ENCODE measurements around the gene TRIM24.

The TRIM24 gene

DNA sequence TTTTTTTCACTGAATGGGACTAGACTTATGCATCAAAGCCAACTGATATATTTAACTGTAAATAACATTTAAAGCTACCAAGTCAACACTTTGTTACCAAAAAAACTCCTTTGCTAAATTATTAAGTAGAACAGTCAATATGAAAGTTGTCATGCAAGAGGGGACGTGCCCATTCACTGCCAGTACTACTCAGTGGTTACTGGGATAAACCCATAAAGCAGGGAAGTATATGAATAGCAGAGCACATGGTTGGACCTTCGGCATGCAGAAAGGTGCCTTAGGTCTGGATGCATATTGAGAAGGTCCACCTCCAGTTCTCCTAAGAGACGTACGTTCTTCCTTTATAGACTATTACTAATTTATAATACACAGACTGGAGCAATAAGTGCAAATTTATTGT, 121.0 kb downstream of the TRIM24 start:
- no peak for DNase-seq

DNA sequence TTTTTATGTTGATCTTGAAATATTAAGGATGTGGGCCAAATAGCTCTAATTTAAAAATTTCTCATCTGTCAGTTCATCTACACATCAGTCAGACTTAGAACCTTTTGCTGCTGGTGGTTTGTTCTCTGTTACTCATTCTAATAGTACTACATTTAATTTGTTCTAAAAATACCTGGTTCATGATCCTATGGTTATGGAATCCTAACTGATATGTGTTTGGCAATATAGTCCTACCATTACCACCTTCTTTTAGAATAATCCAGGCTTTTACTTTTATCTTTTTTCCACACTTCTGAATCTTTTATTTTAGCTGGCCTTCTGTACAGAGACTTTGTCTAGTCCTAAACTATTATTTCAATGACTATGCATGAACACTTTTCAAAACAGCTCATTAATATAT, 124.2 kb downstream of the TRIM24 start:
- DNase-seq: no peak

- no peak for DNase-seq
Observed at GRCh38 chr7:138584696-138585095, 124.6 kb downstream of the TRIM24 start.

GRCh38 chr7:138585283-138585993, 125.4 kb downstream of the TRIM24 start:
- no peak for DNase-seq

GRCh38 chr7:138587485-138587884, 127.4 kb downstream of the TRIM24 start:
- DNase-seq: no peak

- no peak for DNase-seq
Observed at GRCh38 chr7:138588986-138589385, 128.9 kb downstream of the TRIM24 start.

GRCh38 chr7:138590154-138590553, 130.1 kb downstream of the TRIM24 start:
- no peak for DNase-seq

DNA sequence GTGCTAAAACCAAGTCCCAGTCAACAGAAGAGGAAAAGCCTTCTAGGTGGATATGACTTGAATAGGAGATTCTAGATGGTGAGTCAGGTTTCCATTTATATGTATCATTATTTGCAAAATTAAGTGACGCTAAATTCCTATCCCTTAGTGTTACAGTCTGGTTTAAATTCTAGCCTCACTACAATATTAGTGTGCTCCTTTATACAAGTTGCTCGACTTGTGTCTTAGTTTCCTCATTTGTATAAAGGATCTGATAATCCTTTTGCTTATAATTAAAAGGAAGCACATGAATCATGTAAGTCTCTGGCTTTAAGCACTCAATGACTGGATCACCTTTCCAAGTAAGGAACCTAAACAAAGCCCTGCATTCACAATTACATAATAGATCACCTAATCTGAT, 135.4 kb downstream of the TRIM24 start:
- no peak for DNase-seq

GRCh38 chr7:138602451-138602850, 142.4 kb downstream of the TRIM24 start:
- DNase-seq: no peak

- no peak for DNase-seq
Observed at GRCh38 chr7:138603549-138604318, 143.7 kb downstream of the TRIM24 start.

DNA sequence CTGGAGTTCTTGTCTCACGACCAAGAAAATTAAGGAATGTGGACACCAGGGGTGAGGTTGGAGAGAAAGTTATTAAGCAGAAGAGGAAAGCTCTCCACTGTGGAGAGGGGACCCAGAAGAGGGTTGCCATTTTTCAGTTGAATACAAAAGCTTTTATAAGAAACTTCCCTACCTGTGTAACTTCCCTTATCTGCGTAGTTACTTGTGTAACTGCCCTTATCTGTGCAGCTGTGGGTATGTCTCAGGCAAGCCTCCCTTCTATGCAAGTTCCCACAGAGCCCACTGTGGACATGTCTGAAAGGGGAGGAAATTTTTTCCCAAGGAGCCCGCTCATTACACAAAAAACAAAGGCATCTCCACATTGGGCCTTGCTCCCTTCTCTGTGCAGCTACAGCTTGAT, 146.2 kb downstream of the TRIM24 start:
- no peak for DNase-seq

DNA sequence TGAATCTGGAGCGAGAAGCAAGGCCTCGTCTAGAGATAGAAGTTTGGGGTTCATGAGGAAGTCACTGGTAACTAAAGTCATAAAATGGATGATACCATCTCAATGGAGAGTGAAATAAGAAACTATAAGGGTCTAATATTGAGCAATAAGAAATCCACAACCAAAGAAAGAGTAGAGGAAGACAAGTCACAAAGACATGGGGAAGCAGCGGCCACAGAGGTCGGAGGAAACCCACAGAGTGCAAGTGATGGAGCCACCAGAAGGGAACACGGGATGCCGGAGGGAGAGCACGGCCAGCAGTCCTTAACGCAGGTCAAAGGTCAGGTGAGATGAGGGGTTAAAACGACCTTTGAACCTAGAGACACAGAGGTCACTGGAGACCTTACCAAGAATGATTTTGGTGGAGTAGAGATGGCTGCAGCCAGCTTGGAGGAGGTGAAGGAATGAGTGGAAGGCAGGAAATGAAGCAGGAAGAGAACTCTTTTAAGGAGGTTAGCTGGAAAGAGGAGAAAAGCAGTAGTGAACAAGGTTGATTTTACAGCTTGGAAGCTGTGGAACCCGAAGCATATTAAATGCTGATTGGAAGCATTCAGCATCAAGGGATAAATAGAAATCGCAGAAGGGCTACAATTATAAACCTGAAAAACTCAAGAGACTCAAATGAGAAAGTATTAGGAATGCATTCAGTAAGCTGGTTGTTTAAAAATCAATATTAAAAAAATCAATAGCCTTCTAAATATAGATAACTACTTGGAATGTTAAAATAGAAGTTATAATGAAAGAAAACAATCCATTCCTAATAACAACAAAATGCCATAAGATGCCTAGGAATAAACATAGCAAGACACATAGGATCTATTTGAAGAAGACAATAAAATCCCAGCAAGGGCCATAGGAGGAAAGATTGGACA, 147.4 kb downstream of the TRIM24 start:
- no peak for DNase-seq

DNA sequence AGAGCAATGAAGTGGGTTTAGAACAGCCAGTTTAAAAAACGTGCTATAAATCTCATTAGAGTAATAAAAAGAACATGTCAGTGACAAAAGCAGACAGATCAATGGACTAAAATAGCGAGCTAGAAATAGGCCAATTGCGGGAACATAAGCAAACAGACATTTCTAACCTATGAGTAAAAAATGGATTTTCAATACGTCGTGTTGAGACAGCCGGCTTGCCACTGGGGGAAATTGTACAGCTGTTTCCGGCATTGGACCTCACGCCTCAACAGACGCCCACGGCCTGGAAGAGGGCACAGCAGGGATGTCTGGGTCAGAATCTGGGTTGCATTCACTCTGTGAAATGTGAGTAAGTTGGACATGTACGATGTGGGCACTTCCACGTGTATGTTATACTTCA, 148.2 kb downstream of the TRIM24 start:
- DNase-seq: no peak

GRCh38 chr7:138610671-138611170, 150.7 kb downstream of the TRIM24 start:
- no peak for DNase-seq

DNA sequence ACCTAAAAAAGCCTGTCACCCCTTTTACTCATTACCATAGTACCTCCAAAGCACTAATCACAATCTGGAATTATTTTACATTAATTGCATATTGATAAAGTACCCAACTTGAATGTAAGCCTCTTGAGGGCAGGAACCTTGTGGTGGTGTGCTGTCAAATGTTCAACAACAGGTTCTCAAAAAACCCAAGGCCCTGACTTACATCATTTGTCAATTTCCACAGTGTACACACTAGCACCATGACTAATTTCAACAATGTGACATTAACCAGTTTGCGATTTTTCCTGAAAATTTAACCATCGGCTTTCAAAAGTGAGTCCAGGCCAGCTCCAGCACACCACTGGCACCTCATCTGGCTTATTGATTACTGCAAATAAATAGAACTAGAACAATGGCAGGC, 153.6 kb downstream of the TRIM24 start:
- no peak for DNase-seq

DNA sequence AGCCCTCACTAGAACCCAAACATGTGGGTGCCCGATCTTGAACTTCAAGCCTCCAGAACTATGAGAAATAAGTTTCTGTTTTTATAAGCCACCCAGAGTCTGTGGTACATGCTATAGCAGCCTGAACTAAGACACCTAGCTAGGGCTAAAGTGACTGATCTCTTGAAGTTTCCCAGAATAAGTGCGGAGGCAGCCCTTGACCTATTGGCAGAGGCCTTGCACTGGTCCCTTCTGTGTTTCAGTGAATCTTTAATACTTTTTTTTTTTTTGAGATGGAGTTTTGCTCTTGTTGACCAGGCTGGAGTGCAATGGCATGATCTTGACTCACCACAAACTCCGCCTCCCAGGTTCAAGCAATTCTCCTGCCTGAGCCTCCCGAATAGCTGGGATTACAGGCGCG, 156.0 kb downstream of the TRIM24 start:
- no peak for DNase-seq

DNA sequence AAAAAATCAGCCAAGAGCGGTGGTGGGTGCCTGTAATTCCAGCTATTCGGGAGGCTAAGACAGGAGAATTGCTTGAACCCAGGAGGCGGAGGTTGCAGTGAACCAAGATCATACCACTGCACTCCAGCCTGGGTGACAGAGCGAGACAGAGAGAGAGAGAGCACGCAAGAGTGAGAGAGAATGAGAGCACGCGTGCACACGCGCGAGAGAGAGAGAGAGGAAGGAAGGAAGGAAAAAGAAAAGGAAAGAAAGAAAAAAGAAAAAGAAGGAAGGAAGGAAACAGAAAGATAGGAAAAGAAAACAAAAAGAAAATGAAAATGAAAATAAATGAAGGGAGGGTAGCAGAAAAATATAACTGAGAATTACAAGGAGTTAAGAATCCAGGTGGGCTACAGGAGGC, 158.4 kb downstream of the TRIM24 start:
- DNase-seq: no peak

DNA sequence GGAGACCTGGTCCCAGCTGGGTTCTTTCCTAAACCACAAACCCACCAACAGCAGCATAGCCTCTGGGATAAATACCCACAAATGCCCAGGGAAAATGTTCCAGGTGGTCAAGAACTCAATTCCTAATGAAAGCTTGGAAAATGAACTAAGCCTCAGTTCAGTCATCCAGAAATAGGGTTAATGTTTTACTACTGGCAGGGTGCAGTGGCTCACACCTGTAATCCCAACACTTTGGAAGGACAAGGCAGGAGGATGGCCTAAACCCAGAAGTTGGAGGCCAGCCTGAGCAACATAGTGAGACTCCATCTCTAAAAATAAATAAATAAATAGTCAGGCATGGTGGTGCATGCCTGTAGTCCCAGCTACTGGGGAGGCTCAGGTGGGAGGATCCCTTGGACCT, 158.9 kb downstream of the TRIM24 start:
- no peak for DNase-seq

DNA sequence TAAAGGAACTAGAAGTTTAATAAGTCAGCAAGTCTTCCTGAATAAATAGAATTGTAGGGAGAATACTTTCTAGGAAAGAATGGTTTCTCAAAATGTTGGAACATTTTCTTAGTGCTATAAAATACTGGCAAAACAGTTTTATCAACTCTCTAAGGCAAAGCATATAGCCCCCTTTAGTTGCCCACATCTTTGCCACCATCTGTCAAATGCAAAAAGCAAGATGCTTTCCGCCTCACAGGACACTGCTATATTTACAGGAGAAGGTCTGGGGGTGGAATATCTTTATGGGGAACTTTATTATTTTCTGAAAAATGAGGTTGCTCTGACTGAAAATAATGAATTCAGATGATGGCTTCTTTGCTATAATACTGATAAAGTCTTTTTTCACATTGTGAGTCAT, 162.8 kb downstream of the TRIM24 start:
- no peak for DNase-seq

DNA sequence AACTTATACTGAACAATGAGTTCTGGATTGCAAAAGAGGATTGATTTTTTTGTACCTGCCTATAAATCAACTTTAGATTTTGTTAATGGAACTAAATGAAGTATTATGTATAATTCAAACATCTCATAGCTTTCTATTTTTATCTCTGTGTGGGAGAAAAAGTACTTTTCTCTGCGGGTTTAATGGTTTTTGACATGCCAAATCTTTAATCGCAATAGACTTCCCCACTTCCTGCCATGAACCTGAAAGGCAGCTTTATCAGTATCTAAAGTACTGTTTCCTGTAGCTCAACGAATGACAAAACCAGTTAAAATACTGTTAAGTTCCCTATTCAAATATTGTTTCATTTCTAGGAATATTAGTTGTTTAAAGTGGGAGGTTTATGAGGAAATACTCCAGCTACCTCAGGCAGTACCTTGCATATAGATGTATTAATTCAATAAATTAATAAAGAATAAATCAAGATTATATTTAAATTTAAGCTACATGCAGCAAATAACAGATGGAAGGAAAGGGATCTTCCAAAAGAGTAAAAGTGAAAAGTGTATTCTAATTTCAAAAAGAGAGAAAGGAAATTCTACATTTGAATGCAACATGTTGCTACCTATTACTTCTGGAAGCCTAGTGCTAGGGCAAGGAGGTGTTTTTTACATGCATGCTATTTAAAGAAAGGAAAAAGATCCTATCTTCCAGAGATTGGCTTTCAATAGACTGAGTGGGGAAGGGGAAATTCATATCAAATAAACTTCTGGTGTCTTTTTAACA, 165.2 kb downstream of the TRIM24 start:
- no peak for DNase-seq

DNA sequence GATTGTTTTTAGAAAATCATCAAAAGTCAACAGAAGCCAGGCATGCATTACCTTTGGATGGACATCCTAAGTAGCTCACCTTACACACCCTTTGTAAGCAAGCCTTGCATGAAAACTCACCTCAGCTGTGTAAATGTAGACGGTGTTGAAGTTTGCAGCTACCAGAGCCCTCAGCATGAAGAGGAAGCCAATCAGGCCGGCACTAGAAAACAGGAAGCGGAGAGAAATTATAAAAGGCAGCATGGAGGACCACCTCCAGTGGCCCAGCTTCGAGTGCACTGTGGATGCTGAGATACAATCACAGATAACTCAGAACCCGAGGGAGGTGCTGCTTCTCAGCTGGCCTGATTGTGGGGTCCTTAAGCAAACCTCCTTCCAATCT, 165.8 kb downstream of the TRIM24 start:
- DNase-seq: peak; percentile 39

GRCh38 chr7:138626846-138627245, 166.8 kb downstream of the TRIM24 start:
- DNase-seq: no peak

GRCh38 chr7:138627361-138627760, 167.3 kb downstream of the TRIM24 start:
- no peak for DNase-seq

All from NCI-H774 (cell line).